GM18519 (cell line): ENCODE data around the gene RHOB.

Experiments used
- ATAC-seq: cut with Tn5 transposase; IDR thresholded peaks from one replicate; pipeline ENCODE4 v1.9.1; 2021; ENCODE audit warnings: mild to moderate bottlenecking, moderate library complexity; ENCODE audit not compliant: unreplicated experiment, low FRiP score

Gene RHOB

GRCh38 chr2:20421988-20422370, 24.9 kb upstream of the RHOB start:
- no peak for ATAC-seq

DNA sequence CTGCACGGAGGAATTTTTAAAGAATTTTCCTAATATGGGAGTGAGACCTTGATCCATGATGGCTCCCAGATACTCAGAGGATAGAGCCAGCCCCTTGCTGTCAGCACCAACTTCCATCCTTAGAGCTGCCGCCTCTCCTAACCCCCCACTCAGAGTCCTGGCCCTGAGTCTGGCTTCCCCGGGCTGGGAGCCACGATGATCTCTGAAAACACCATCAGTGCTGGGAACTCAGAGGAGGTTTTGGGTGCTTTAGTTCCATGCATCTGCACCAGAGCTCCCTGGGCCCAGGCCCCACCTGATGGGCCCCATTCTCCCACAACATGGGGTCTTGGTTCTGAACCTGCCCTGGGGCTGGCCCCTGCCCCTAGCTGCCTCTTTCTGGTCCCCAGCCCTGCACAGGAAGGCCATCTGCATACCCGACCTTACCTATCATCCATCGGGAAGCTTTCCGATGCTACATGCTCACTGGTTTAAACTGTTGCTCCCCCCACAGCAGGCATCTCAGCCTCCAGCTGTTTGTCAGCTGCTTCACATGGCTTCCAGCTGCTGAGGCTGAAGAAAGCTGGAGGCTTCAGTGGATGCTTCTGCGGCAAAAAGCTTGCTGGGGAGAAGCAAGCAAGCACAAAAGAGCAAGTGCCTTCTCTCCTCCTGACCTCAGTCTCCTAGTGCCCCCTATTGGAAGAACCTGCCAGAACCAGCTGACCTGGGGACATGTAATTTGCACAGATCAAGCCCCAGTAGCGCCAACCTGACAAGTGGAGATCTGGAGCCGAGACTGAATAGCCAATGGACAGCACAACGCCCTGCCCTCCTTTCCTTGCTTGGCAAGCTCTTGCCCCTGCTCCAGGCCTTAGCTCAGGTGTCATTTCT, 24.2 kb upstream of the RHOB start:
- ATAC-seq, result no peak

- no peak for ATAC-seq
Measured at GRCh38 chr2:20423359-20423758, 23.5 kb upstream of the RHOB start.

DNA sequence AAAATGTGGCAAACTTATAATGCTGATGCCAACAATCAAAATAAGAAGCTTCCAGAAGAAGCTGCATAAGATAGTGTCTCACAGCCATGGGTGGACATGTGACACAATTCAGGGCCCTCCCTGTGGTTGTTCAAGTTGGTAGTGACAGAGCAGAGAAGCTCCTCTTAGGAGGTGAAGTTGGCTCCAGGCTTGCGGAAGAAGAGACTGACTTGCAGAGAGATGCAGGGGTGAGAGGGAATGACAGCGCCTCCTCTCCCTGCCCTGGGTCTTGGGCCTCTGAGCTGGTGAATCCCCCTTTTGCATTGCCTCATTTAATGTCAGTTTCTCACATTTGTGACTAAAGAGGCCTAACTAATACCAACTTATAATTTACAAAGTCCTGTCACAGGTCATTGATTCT, 23.0 kb upstream of the RHOB start:
- no peak for ATAC-seq

GRCh38 chr2:20424300-20425290, 22.3 kb upstream of the RHOB start:
- ATAC-seq, result no peak

DNA sequence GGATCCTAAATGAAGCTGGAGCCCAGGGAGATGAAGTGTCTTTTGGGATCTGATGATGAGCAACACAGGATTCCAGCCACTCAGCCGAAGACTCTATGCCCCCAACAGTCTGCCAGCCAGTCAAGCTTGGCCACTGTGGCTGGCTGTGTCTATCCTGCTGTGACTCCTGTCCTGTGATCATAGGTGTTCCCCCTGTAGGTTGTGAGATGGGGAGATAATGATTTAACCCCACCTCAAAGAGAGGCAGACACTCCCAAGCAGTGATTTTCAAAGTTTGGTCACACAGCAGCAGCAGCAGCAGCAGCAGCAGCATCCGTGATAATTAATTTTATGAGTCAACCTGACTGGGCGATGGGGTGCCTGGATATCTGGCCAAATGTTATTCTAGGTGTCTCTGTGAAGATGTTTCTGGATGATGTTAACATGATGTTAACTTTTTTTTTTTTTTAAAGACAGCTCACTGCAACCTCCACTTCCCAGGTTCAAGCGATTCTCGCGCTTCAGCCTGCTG, 21.4 kb upstream of the RHOB start:
- no peak for ATAC-seq

DNA sequence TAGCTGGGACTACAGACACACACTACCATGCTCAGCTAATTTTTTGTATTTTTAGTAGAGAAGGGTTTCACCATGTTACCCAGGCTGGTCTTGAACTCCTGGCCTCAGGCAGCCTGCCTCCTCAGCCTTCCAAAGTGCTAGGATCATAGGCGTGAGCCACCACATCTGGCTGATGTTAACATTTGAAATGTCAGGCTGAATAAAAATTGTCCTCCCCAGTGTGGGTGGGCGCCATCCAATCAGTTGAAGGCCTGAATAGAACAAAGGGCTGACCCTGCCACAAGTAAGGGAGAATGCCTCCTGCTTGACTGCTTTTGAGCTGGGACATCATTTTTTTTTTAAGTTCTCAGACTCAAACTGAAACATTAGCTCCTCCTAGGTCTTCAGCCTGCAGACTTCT, 21.0 kb upstream of the RHOB start:
- no peak for ATAC-seq

DNA sequence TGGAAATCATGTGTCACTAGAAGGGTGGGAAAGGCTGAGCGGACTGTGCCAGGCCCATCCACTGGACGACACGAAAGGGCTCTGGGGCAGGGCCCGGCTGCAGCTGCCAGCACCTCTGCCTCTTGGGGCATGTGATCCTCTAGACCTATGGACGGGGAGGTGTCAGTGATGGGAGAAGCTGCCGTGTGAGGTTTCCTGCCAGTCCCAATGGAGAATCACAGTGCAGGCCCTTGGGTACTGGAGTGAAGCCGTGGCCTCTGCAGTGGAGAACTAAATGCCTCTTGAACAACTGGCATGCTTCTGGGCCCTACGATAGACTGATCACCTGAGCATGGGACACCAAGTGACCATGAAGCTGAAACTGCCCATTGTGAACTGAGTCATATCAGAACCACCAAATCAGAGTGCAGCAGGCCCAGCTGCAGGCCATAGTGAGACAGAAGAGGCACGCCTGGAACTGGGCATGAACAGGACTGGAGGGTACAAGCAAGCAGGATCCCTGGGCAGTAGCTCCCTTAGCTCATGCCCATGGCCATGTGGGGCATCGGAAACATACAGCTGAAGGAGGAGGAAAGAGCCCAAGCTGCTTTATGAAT, 18.8 kb upstream of the RHOB start:
- no peak for ATAC-seq

DNA sequence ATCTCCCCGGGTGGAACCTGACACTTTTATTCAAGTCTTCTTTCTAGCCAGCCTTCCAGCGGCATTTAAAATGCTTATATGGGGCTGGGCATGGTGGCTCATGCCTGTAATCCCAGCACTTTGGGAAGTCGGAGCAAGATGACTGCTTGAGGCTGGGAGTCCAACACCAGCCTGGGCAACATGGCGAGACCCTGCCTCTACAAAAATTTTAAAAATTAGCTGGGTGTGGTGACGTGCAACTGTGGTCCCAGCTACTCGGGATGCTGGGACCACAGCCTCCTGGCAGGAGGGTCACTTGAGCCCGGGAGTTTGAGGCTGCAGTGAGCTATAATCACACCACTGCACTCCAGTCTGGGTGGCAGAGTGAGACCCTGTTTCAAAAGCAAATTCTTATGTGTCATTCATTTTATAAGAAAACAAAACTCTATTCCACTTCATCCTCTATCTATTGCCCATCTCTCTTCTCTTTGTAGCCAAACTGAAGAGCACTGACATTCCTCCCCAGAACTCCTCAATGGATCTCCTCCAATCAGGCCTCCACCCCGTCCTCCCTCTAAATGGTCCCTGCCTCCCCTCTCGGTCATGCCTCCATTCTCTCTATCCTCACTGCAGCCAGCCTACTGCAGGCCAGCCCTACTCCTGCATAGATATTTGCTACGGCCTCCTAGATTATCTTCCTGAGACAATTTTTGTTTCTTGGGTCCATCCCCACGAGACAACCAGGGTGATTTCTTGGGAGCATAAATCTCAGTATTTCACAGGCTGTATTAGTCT, 18.0 kb upstream of the RHOB start:
- no peak for ATAC-seq

GRCh38 chr2:20429528-20429927, 17.3 kb upstream of the RHOB start:
- peak; percentile 74 for ATAC-seq

GRCh38 chr2:20430035-20430434, 16.8 kb upstream of the RHOB start:
- ATAC-seq, result no peak

DNA sequence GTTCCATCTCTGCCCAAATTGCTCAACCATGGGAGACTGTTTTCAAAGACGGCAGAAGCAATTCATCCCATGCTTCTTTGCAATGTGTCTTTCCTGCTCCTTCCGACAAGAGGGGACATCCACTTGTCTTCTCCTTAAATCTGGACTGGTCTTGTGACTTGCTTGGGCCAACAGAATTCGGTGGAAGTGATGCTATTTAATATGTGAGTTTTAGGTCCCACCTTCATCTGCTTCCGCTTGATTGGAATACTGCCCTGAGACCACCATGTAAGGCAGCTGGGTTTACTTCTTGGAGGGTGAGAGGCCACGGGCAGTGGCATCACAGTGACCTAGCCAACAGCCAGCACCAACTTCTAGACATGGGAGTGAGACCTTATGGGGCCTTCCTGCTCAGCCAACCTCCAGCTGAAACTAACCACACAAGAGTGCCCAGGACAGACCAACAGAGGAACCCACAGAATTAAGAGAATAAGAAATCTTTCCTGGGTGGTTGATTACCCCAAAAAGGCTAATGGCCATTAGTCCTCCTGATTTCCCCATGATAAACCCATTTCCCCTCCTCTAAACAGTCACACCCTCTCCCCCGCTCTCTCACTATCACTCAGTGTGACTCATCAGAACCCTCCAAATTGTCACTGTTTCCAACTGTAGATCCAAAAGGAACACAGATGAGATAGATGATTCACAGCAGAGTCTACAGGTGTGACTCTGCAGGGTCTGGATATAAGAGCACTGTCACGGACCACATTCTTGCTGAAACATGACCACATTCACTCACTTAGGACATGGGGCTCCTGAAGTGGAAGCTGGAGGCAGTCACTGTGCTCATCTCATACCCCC, 16.2 kb upstream of the RHOB start:
- no peak for ATAC-seq

- no peak for ATAC-seq
Measured at GRCh38 chr2:20431301-20431698, 15.6 kb upstream of the RHOB start.

DNA sequence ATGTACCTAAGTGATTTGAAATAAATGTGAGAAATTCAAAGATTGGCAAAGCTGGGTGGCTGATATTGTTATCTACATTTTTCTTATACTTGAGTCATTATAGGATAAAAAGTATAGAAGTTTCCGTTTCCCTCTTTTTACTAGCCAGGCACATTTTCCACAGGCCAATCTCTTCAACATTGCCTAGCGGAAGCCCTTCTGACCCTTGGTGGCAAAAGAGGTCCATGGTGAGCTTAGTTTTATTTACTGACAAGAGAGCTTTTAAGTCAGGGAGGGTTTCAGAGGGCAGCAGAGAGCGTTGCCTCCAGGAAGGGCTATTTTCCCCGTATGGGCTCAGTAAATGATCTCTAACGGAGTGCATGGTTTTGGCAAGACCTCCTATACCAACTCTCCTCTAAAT, 15.1 kb upstream of the RHOB start:
- ATAC-seq, result no peak

GRCh38 chr2:20432714-20433113, 14.2 kb upstream of the RHOB start:
- ATAC-seq, result no peak

GRCh38 chr2:20433249-20433648, 13.6 kb upstream of the RHOB start:
- no peak for ATAC-seq

DNA sequence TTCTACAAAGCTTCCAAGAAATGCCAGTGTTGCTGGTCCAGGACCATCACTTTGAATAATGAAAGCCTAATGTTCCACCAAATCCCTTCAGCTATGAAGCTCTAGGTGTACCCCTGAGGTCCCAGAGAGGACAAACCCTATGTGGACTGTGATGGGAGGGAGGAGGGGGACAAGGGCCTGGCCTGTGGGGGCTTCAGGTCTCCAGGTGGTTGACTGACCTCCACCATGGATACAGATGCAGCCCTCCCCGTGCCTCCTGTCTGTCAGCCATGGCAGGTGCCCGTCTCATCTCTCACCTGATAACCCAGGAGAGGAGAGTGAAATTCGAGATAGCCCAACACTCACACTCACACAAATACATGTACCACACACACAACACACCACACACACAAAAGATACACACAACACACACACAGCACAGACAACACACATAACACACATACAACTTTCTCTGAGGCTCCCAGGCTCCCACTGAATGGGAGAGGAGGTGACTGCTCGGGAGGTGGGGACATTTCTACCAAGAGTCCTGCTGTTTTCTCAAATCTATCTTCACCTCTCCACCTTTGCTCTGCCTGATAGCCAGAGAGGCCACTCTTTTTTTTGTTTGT, 12.8 kb upstream of the RHOB start:
- ATAC-seq, result no peak

DNA sequence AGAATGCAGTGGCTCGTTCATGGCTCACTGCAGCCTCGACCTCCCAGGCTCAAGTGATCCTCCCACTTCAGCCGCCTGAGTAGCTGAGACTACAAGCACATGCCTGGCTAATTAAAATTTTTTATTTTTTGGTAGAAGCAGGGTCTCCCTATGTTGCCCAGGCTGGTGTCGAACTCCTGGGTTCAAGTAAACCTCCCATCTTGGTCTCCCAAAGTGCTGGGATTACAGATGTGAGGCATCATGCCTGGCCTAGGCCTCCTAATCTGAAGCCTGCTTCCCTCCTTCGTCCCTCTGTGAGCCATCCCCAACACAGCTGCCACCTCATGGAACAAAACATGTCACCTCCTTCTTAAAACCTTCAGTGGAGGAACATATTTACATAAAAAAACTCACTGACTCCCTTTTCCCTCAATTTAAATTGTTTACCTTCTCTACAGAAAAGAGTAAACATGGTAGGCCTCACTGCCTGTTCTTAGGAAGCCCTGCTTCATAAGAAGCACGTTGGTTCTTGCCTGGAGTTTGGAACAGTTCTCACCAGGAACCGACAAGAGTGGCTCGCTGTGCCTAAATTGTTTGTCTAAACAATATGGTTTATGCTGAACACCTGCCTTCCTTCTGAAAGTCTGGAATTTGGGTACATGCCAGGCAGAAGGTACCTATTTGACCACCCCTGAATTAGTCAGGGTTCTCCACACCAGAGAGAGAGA, 12.1 kb upstream of the RHOB start:
- no peak for ATAC-seq
